Prostate gland (tissue), 2 donors: ENCODE measurements around the gene MAPK8IP2. TPM values are rescaled to one million over a fixed set of nuclear protein-coding genes. Genes with fewer than 3 reads are reported as not detected.

Experiments
- DNase-seq: peaks from one replicate; pipeline ENCODE4 v3.0.0-alpha.2; 2019; ENCODE audit warnings: low spot score
- H3K27ac ChIP-seq, 2 donors: fragments of 200-600 bp; sonication (generic); 2 replicates each; pipeline ENCODE4 v1.5.1; 2017 to 2019
- H3K27me3 ChIP-seq: fragments of 200-600 bp; sonication (generic); replicated peaks from 2 replicates; pipeline ENCODE4 v1.5.1; 2019; ENCODE audit not compliant: insufficient read depth
- H3K36me3 ChIP-seq, 2 donors: fragments of 200-600 bp; sonication (generic); 1 replicate in 1 of 2; 2 replicates in 1 of 2; pipeline versions ENCODE4 v1.5.1 to v1.8.1; 2017 to 2019
- H3K4me1 ChIP-seq: fragments of 200-600 bp; sonication (generic); replicated peaks from 2 replicates; pipeline ENCODE4 v1.5.1; 2019
- H3K4me3 ChIP-seq, 2 donors: fragments of 200-600 bp; sonication (generic); 2 replicates each; pipeline ENCODE4 v1.5.1; 2017 to 2019
- H3K9me3 ChIP-seq: fragments of 200-600 bp; sonication (generic); 2 replicates; pipeline ENCODE4 v1.5.1; 2017
- CTCF ChIP-seq, 4 experiments: fragments of 200-600 bp in 2 of 4; fragments of 450-650 bp in 2 of 4; sonication (generic) in 2 of 4; IDR thresholded peaks; 1 replicate in 3 of 4; 2 replicates in 1 of 4; pipeline ENCODE4 v1.5.1; 2016 to 2019; ENCODE audit warnings: antibody characterized with exemption in 4 of 4, mild to moderate bottlenecking in 2 of 4, moderate library complexity in 2 of 4
- POLR2A ChIP-seq: fragments of 450-650 bp; IDR thresholded peaks from one replicate; pipeline ENCODE4 v1.6.1; 2016; ENCODE audit warnings: antibody characterized with exemption, mild to moderate bottlenecking
- POLR2AphosphoS5 ChIP-seq: sonication (generic); formaldehyde crosslinking; IDR thresholded peaks from one replicate; pipeline ENCODE4 v1.6.1; 2017; ENCODE audit warnings: antibody characterized with exemption
- WGBS: methylation state at CpG from one replicate; pipeline ENCODE4 v1.1.5; 2018; 5-methylcytosine and 5-hydroxymethylcytosine counted together
- intact Hi-C: fragments of 100-400 bp; cut with DNase I; formaldehyde crosslinking; loops from one replicate; pipeline ENCODE4 v1.14.2; 2022
- total RNA-seq, 2 donors: library from RNA; depleted of rRNA; stranded (reverse); fragments of >200 nt; gene quantifications; one replicate each; pipeline ENCODE4 v1.1.0, GENCODE V29; 2016

MAPK8IP2 gene
- total RNA-seq, 2 donors from 2014 or later: 5.1 to 23.6 TPM

DNA sequence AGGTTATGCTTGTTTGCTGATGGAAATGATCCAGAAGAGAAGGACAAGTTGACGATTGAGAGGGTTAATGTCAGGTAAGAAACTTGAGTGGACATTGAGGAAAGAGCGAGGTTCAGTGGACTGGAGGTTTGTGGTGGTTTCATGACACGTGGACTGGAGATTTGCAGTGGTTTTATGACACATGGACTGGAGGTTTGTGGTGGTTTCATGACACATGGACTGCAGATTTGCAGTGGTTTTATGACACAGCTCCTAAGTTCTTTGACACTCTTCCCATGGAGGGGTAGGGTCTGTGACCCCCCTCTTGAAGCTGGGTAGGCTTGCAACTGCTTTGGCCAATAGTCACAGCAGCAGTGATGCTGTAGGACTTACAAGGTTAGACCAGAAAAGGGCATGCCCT lies 5.4 kb upstream of the MAPK8IP2 start:
- Histone ChIP-seq H3K27ac (no peak overlapping the region), H3K36me3 (no peaks in the 10 kb centered on the region), H3K9me3 (no peaks in the 10 kb centered on the region), H3K4me3 (no peak overlapping the region), H3K27me3 (no peaks in the 10 kb centered on the region), H3K4me1 (no peaks in the 10 kb centered on the region)
- 91% methylated on average over 3 of the region's 3 CpGs for whole genome bisulfite sequencing
- TF ChIP-seq POLR2AphosphoS5 (no peak), POLR2A (no peak), CTCF (IDR thresholded peaks at IDR 0.05) (no peak)
- no peak for DNase-seq
- intact Hi-C loops: no loop called here

GRCh38 chr22:50597097-50597496 lies 3.5 kb upstream of the MAPK8IP2 start:
- Histone ChIP-seq H3K36me3 (no peaks in the 10 kb centered on the region), H3K4me1 (no peaks in the 10 kb centered on the region), H3K9me3 (no peaks in the 10 kb centered on the region), H3K27ac (no peak overlapping the region), H3K27me3 (no peaks in the 10 kb centered on the region), H3K4me3 (no peak overlapping the region)
- TF ChIP-seq POLR2A (no peak), POLR2AphosphoS5 (no peak), CTCF (IDR thresholded peaks at IDR 0.05) (no peak)
- intact Hi-C loops: no loop called here
- DNase-seq: no peak
- 88% methylated on average over 5 of the region's 5 CpGs for WGBS

DNA sequence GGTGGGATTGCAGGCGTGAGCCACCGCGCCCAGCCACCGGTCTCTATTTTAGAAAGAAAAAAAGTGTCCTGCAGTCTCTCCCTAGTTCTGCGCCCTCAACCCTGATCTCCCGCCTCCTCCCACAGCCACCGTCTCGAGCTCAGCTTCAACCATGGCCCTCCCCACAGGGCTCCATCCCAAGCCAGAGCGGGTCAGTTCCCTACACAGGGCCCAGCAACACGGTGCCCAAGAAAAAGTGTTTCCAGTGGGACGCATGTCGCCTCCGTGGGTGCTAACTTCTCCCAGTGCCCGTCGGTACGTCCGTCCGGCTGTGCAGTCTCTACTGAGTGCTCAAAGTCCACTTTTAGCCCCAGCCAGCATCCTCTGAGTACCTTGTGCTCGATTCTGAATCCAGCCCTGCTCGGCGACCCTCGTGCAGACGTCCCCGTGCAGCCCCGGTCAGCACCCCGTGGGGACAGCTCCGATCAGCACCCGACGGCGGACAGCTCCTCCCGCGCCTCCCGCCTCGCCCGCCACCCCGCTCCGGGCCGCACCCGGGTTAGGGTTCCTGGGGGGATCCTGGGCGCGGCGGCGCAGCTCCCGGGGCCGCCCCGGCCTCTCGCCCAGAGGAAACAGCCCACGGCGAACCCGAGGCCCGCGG lies 657 bp upstream of the MAPK8IP2 start:
- intact Hi-C loops: no loop called here
- WGBS: 18% methylated on average over 43 of the region's 52 CpGs
- no peak overlapping the region for H3K27ac ChIP-seq

GRCh38 chr22:50600967-50601668 lies 525 bp downstream of the MAPK8IP2 start:
- no peaks in the 10 kb centered on the region for H3K4me1 ChIP-seq
- no peaks in the 10 kb centered on the region for H3K27me3 ChIP-seq
- no peaks in the 10 kb centered on the region for H3K36me3 ChIP-seq
- WGBS: 12% methylated on average over 45 of the region's 52 CpGs
- peak overlapping the region; percentile 35 to 48 for H3K4me3 ChIP-seq
- no peaks in the 10 kb centered on the region for H3K9me3 ChIP-seq
- no peak overlapping the region for H3K27ac ChIP-seq
- TF ChIP-seq POLR2AphosphoS5 (no peak), CTCF (IDR thresholded peaks at IDR 0.05) (no peak), POLR2A (no peak)
- DNase-seq: no peak
- intact Hi-C loops: no loop called here

More for the DNA sequence above, 657 bp upstream of the MAPK8IP2 start:
- peak overlapping the region; percentile 35 to 48 for H3K4me3 ChIP-seq
- no peak for TF ChIP-seq POLR2A
- no peak for TF ChIP-seq POLR2AphosphoS5
- no peak for TF ChIP-seq CTCF (IDR thresholded peaks at IDR 0.05)
- no peaks in the 10 kb centered on the region for H3K27me3 ChIP-seq
- no peaks in the 10 kb centered on the region for H3K9me3 ChIP-seq
- no peaks in the 10 kb centered on the region for H3K36me3 ChIP-seq
- no peaks in the 10 kb centered on the region for H3K4me1 ChIP-seq
- no peak for DNase-seq
